Smooth muscle cell (in vitro differentiated cells): Measurements from ENCODE around the gene IL20RA. TPM values are rescaled to one million over a fixed set of nuclear protein-coding genes. Genes with fewer than 3 reads are reported as not detected.

Source experiments
- DNase-seq: peaks from one replicate; lab custom pipeline; 2025; ENCODE audit not compliant: unreplicated experiment; lab: John Stamatoyannopoulos, UW
- H2AFZ ChIP-seq: fragments of 200-600 bp; sonication (generic); 2 replicates; pipeline ENCODE4 v1.6.0; 2016; ENCODE audit warnings: antibody characterized with exemption, low read depth, mild to moderate bottlenecking
- H3F3A ChIP-seq: fragments of 200-600 bp; sonication (generic); 2 replicates; pipeline ENCODE4 v1.6.0; 2017; ENCODE audit warnings: antibody characterized with exemption, low read depth
- H3K27ac ChIP-seq: fragments of 200-600 bp; sonication (generic); 2 replicates; pipeline ENCODE4 v1.5.1; 2016; ENCODE audit warnings: low read depth, mild to moderate bottlenecking
- H3K27me3 ChIP-seq: fragments of 200-600 bp; sonication (generic); 2 replicates; pipeline ENCODE4 v1.6.1; 2016; ENCODE audit warnings: low read depth, mild to moderate bottlenecking
- H3K36me3 ChIP-seq: fragments of 200-600 bp; sonication (generic); 2 replicates; pipeline ENCODE4 v1.5.1; 2016; ENCODE audit warnings: low read depth
- H3K4me1 ChIP-seq: fragments of 200-600 bp; sonication (generic); 2 replicates; pipeline ENCODE4 v1.5.1; 2016; ENCODE audit warnings: low read depth
- H3K4me2 ChIP-seq: fragments of 200-600 bp; sonication (generic); 2 replicates; pipeline ENCODE4 v1.6.0; 2016; ENCODE audit warnings: mild to moderate bottlenecking
- H3K4me3 ChIP-seq: fragments of 200-600 bp; sonication (generic); 2 replicates; pipeline ENCODE4 v1.5.1; 2016; ENCODE audit warnings: mild to moderate bottlenecking
- H3K79me2 ChIP-seq: fragments of 200-600 bp; sonication (generic); 2 replicates; pipeline ENCODE4 v1.6.0; 2016; ENCODE audit warnings: low read depth, mild to moderate bottlenecking
- H3K9ac ChIP-seq: fragments of 200-600 bp; sonication (generic); 2 replicates; pipeline ENCODE4 v1.6.0; 2016; ENCODE audit warnings: low read depth
- H3K9me3 ChIP-seq: fragments of 200-600 bp; sonication (generic); replicated peaks from 2 replicates; pipeline ENCODE4 v1.5.1; 2016; ENCODE audit warnings: low read depth
- H4K20me1 ChIP-seq: fragments of 200-600 bp; sonication (generic); 2 replicates; pipeline ENCODE4 v1.6.0; 2016; ENCODE audit warnings: low read depth
- WGBS: methylation state at CpG from one replicate; pipeline ENCODE4 v1.1.7; 2016; ENCODE audit warnings: low lambda C conversion rate; 5-methylcytosine and 5-hydroxymethylcytosine counted together
- polyA plus RNA-seq: library from polyadenylated mRNA; unstranded; fragments of >200 nt; fragmentation: Nextera tagmentation; extraction: Ambion mirVana; gene quantifications from 2 replicates; pipeline ENCODE4 v1.2.1, GENCODE V29; 2016
- total RNA-seq: library from RNA; depleted of rRNA; stranded (reverse); fragments of >200 nt; gene quantifications from 2 replicates; pipeline ENCODE4 v1.2.3, GENCODE V29; 2014
- TF ChIP-seq, protein P1 (sequence below): fragments of 200-600 bp; sonication (generic); IDR thresholded peaks from 2 replicates; pipeline ENCODE4 v1.5.1; 2017; ENCODE audit warnings: borderline replicate concordance, mild to moderate bottlenecking, antibody characterized with exemption; ENCODE audit not compliant: insufficient read depth, poor library complexity, severe bottlenecking

Gene IL20RA
- total and polyA plus RNA-seq, 2 experiments from 2014 or later = 0.46 to 2.9 TPM

DNA sequence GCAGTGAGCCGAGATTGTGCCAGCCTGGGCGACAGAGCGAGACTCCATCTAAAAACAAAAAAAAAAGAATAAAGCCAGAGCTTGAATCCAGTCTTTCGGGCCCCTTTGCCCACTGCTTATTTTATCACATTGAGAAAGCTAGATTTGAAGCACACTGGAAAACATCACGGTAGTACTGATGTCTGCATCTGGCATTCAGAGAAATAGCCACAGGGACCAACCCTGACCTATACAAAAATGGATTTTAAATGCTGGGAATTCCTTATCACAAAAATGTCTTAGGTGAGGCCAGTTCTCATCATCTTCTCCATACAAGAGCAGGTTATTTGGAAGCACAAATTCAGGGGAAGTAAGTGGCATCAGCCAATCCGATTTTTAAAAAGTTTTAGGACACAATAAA, 73.2 kb downstream of the IL20RA start:
- Histone ChIP-seq H3K27ac (no peak overlapping the region), H3K4me1 (no peaks in the 10 kb centered on the region), H3K36me3 (no peaks in the 10 kb centered on the region), H4K20me1 (no peaks in the 10 kb centered on the region), H3K79me2 (no peaks in the 10 kb centered on the region), H3K9ac (no peak overlapping the region), H3K9me3 (no peaks in the 10 kb centered on the region), H3K4me3 (no peak overlapping the region), H3F3A (no peaks in the 10 kb centered on the region), H2AFZ (no peak overlapping the region), H3K27me3 (peaks cover 28% of the 10 kb centered on the region), H3K4me2 (no peak overlapping the region)
- TF ChIP-seq, protein P1, sequence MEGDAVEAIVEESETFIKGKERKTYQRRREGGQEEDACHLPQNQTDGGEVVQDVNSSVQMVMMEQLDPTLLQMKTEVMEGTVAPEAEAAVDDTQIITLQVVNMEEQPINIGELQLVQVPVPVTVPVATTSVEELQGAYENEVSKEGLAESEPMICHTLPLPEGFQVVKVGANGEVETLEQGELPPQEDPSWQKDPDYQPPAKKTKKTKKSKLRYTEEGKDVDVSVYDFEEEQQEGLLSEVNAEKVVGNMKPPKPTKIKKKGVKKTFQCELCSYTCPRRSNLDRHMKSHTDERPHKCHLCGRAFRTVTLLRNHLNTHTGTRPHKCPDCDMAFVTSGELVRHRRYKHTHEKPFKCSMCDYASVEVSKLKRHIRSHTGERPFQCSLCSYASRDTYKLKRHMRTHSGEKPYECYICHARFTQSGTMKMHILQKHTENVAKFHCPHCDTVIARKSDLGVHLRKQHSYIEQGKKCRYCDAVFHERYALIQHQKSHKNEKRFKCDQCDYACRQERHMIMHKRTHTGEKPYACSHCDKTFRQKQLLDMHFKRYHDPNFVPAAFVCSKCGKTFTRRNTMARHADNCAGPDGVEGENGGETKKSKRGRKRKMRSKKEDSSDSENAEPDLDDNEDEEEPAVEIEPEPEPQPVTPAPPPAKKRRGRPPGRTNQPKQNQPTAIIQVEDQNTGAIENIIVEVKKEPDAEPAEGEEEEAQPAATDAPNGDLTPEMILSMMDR = no peak
- no peak for DNase-seq
- 96% methylated on average over 6 of the region's 6 CpGs for WGBS

DNA sequence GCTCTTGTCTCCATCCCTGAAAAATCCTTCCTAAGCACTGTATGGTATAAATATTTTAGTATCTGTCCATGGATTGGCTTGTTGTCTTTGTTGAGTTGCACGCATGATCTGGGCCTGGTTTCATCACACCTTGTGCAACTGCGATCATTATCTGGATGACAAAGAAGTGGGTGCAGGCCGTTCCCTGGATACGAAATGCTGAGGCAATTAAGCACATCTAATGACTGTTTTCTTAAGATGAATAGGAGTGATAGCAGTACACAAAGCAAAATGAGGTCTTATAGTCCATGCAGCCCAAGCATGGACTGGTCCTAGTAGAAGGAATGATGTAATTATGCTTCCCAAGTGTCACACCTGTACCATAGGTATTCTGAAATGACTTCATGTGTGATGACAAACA, 74.8 kb downstream of the IL20RA start:
- H4K20me1 ChIP-seq = no peaks in the 10 kb centered on the region
- no peaks in the 10 kb centered on the region for H3F3A ChIP-seq
- 76% methylated on average over 4 of the region's 4 CpGs for WGBS
- H3K4me2 ChIP-seq = no peak overlapping the region
- H3K4me3 ChIP-seq = no peak overlapping the region
- no peaks in the 10 kb centered on the region for H3K79me2 ChIP-seq
- no peaks in the 10 kb centered on the region for H3K4me1 ChIP-seq
- TF ChIP-seq, protein P1 = no peak
- H3K36me3 ChIP-seq = no peaks in the 10 kb centered on the region
- DNase-seq = no peak
- peak overlapping the region; percentile 69 for H3K9ac ChIP-seq
- no peaks in the 10 kb centered on the region for H3K9me3 ChIP-seq
- peaks cover 35% of the 10 kb centered on the region for H3K27me3 ChIP-seq
- peak overlapping the region; percentile 86 for H3K27ac ChIP-seq
- H2AFZ ChIP-seq = no peak overlapping the region

DNA sequence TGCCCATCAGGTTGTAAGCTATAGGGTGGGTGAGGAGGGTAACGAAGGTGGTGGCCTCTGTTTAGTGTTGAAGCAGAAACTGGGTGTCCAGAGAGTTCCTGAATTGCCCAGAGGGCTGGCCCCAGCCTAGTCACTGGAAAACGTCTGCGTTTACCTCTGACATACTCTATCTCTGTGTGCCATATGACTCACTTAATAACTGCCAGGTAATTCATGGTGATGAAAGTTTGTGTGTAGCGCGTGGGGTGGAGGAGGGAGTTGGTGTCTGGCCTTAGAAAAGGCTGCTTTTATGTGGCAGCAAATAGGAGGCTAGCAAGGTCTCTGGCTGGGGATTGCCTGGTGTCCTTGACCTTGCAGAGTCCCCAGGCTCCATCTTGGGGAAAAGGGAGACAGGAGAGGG, 75.3 kb downstream of the IL20RA start:
- H3K9ac ChIP-seq = peak overlapping the region; percentile 69
- TF ChIP-seq, protein P1 = no peak
- H3K4me2 ChIP-seq = no peak overlapping the region
- 61% methylated on average over 5 of the region's 5 CpGs for WGBS
- H3K36me3 ChIP-seq = no peaks in the 10 kb centered on the region
- peak overlapping the region; percentile 86 for H3K27ac ChIP-seq
- H3K27me3 ChIP-seq = peaks cover 40% of the 10 kb centered on the region
- no peaks in the 10 kb centered on the region for H3F3A ChIP-seq
- no peaks in the 10 kb centered on the region for H3K79me2 ChIP-seq
- no peaks in the 10 kb centered on the region for H3K4me1 ChIP-seq
- H2AFZ ChIP-seq = no peak overlapping the region
- H3K4me3 ChIP-seq = no peak overlapping the region
- H4K20me1 ChIP-seq = no peaks in the 10 kb centered on the region
- no peak for DNase-seq
- H3K9me3 ChIP-seq = no peaks in the 10 kb centered on the region

DNA sequence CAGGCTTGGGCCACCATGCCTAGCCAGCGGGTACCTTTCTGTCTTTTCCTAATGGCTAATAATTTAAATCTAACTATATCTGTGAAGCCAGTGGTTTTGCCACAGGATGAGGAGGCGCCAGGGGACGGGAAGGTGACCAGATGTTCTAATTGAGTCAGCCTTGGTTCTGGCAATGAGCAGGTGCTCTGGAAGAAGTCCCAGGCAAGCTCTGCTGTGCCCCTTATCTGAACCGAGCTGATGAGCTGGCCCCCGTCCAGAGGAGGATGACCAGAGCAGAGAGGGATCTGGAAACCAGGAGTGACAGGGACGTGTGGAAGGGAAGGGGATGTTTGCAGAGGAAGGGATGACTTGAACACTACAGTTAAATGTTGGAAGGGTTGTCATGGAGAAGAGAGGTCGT, 75.9 kb downstream of the IL20RA start:
- peaks cover 46% of the 10 kb centered on the region for H3K27me3 ChIP-seq
- no peaks in the 10 kb centered on the region for H3K36me3 ChIP-seq
- TF ChIP-seq, protein P1 = no peak
- no peak for DNase-seq
- H2AFZ ChIP-seq = no peak overlapping the region
- H3K9me3 ChIP-seq = no peaks in the 10 kb centered on the region
- no peaks in the 10 kb centered on the region for H4K20me1 ChIP-seq
- 82% methylated on average over 7 of the region's 7 CpGs for WGBS
- no peaks in the 10 kb centered on the region for H3F3A ChIP-seq
- no peak overlapping the region for H3K4me3 ChIP-seq
- H3K4me2 ChIP-seq = no peak overlapping the region
- H3K9ac ChIP-seq = peak overlapping the region; percentile 34
- H3K4me1 ChIP-seq = no peaks in the 10 kb centered on the region
- H3K79me2 ChIP-seq = no peaks in the 10 kb centered on the region
- H3K27ac ChIP-seq = peak overlapping the region; percentile 86
